ENCODE measurements around the gene S1PR3. TPM values are rescaled to one million over a fixed set of nuclear protein-coding genes. Genes with fewer than 3 reads are reported as not detected.

The S1PR3 gene
- total RNA-seq, 2 experiments from 2014 or later, result 0.06 TPM; not detected in 1

DNA sequence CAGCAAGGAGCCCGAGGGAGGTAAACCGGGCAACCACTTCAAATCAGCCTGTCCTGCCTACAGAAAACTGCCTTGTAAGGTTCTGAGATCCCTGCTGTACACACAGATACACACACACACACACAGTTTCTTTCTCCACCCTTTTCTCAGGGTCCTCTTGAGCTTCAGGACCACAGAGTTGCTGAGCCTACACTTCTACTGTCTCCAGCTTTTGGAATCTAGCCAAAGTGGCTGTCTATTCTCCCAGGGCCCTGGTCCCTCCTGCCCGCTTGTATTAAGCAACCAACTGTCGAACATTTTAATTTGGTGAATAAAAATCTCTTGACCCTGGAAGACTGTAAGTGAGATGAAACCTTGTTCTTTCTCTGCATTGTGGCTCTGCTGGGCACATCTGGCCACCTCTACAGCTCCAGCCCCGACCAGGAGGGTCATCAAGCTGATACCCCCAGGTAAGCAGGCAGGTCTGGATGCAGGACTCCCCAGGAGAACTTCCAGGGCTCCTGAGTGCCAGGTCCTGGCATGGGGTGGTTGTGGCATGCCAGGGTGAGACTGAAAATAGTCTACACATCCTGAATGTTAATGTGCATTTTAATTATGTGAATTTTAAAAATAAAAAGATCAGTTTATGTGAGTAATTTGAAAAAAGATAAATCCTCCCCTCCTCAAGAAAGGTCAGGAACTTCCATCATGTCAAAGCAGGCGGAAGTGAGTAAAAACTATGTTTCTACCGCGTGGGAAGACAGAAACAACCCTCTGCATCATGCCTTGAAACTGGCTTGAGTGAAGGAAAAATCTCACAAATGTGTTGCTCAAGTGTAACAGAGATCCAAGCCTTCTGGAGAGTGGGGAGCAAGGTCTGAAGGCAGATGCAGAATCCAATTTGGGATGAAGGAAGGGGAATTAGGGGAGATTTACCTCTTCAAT, 15.0 kb upstream of the S1PR3 start:
- Mint-ChIP-seq H3K9me3 (no peaks in the 10 kb centered on the region), H3K27ac (no peak overlapping the region), H3K4me3 (no peak overlapping the region), H3K4me1 (no peaks in the 10 kb centered on the region), H3K36me3 (no peaks in the 10 kb centered on the region), H3K27me3 (peaks cover 3% of the 10 kb centered on the region)
- no peak for ATAC-seq (ENCODE audit: low read depth)
- DNase-seq, result no peak
- POLR2A ChIA-PET, result no interaction called here

DNA sequence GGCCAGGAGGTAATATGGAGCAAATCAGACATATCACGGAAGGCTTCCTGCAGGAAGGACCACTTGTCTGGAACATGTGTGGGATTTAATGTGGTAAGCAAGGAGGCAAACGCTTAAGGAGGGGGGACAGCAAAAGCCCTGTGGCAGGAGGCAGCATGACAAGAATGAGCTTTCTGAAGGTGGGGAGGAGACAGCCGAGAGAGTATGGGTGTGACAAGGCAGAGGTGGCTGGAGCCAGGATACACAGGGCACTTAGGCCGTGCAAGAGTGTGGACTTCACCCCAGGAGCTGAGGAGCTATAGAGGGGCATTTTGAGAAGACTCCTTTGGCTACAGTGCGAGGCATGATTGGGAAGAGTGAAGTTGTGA, 14.4 kb upstream of the S1PR3 start:
- Mint-ChIP-seq H3K27ac (no peak overlapping the region), H3K36me3 (no peaks in the 10 kb centered on the region), H3K9me3 (no peaks in the 10 kb centered on the region), H3K27me3 (peaks cover 3% of the 10 kb centered on the region), H3K4me3 (no peak overlapping the region), H3K4me1 (no peaks in the 10 kb centered on the region)
- DNase-seq (no peak), ATAC-seq (ENCODE audit: low read depth) (no peak)
- POLR2A ChIA-PET, result no interaction called here

DNA sequence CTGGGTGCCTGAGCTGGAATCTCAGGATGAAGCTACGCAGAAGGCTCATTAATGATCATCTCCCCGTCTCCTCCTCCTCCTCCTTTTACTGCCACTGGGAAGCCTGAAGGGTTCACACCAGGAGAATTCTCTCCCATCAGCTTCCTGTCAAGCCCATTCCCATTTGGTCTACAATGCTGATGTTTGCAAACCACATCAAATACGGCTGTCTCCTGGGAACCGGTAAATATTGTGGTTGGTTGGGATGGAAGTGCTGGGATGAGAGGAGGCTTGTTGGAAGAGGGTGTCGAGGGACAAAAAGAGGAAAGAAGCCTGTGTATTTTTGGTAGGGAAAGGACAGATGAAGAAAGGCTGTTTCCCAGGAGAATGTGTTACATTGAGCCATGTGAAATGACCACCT, 13.2 kb upstream of the S1PR3 start:
- Mint-ChIP-seq H3K27me3 (peaks cover 5% of the 10 kb centered on the region), H3K4me3 (no peak overlapping the region), H3K36me3 (no peaks in the 10 kb centered on the region), H3K27ac (no peak overlapping the region), H3K9me3 (no peaks in the 10 kb centered on the region), H3K4me1 (no peaks in the 10 kb centered on the region)
- ATAC-seq (ENCODE audit: low read depth) (no peak), DNase-seq (no peak)
- POLR2A ChIA-PET, result no interaction called here

DNA sequence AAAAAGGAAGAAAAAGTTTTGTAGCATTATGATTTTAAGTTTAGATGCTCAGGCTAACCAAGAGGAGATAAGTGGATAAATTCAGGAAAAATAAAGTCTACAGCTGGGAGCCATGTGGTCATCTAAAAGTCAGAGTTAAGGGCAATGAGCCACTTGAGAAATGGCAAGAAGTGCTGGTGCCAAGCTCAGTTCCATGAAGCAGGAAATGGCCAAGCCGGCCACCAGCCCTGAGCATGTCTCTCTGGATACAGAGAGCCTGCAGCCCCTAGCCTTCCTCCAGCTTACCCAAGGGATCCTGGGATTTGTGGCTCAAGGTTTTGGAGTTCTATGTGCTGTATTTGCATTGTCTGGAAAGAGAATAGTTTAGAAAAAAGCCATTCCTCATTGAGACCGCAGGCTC, 12.2 kb upstream of the S1PR3 start:
- DNase-seq, result no peak
- Mint-ChIP-seq H3K9me3 (no peaks in the 10 kb centered on the region), H3K4me3 (no peak overlapping the region), H3K4me1 (no peaks in the 10 kb centered on the region), H3K36me3 (no peaks in the 10 kb centered on the region), H3K27me3 (peaks cover 5% of the 10 kb centered on the region), H3K27ac (no peak overlapping the region)
- ATAC-seq (ENCODE audit: low read depth), result no peak
- POLR2A ChIA-PET, result no interaction called here

DNA sequence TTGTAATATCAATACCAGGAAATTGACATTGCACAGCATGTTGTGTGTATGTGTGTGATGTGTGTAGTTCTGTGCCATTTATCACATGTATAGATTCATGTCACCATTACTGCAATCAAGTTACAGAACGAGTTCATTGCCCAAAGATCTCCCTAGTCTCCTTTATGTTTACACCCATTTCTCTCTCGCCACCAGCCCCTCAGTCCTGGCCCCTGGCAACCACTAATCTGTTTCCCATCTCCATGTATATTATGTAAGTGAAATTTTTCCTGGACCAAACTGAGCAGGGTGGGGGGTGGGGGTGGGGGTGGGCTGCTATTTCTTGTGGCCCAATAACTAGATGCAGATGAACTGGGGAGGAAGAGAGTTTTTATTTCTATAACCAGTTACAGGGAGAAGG, 11.5 kb upstream of the S1PR3 start:
- H3K9me3 Mint-ChIP-seq, result no peaks in the 10 kb centered on the region
- H3K27me3 Mint-ChIP-seq, result peaks cover 5% of the 10 kb centered on the region
- POLR2A ChIA-PET, result no interaction called here
- DNase-seq, result no peak
- no peaks in the 10 kb centered on the region for H3K36me3 Mint-ChIP-seq
- H3K4me3 Mint-ChIP-seq, result no peak overlapping the region
- no peak for ATAC-seq (ENCODE audit: low read depth)
- no peaks in the 10 kb centered on the region for H3K4me1 Mint-ChIP-seq
- H3K27ac Mint-ChIP-seq, result no peak overlapping the region

DNA sequence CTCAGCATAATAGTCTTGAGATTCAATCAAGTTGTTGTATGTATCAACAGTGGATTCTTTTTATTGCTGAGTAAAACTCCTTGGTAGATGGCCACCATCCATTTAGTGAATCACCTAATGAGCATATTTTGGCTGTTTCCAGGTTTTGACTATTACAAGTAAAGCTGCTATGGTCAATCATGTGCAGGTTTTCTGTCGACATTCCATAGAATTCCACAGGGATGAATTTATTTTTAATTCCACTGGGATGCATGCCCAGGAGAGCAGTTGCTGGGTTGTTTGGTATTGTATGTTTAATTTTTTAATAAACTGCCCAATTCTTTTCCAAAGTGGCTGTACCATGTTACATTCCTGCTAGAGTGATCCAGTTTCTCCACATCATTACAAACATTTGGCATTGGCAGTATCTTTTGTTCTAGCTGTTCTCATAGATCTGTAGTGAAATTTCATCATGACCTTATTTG, 10.5 kb upstream of the S1PR3 start:
- DNase-seq, result no peak
- peaks cover 5% of the 10 kb centered on the region for H3K27me3 Mint-ChIP-seq
- no peaks in the 10 kb centered on the region for H3K9me3 Mint-ChIP-seq
- no peaks in the 10 kb centered on the region for H3K36me3 Mint-ChIP-seq
- POLR2A ChIA-PET, result no interaction called here
- H3K4me1 Mint-ChIP-seq, result no peaks in the 10 kb centered on the region
- no peak overlapping the region for H3K27ac Mint-ChIP-seq
- ATAC-seq (ENCODE audit: low read depth), result no peak
- H3K4me3 Mint-ChIP-seq, result no peak overlapping the region

DNA sequence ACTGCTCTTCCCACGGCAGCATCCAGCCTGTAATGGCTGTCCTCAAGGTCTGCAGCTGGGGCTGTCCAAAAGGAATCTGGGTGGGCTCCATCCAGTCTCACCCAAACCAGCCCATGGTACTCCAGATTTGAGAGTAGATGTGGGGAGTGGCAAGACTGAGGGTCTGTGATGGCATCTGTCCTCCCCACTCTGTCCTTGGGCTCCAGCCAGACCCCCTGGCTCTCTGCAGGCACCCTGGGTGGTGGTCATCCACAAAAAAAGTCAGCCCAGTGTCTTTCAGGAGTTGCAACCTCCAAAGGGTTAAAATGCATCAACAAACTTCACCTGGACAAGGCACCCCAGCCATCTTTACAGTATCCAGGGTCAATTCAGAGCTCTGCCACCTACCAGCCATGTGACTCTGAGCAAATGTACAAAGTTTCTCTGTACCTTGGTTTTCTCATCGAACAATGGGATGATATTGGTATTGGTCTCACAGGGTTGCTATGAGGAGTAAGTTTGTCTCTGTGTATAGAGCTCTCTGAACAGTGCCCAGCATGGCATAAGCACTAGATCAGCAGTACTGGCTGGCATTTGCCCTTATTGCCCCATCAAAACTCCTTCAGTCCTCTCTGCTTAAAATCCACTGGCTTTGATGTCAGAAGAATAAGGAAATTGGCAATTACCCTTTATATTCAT, 7.3 kb upstream of the S1PR3 start:
- no peak for ATAC-seq (ENCODE audit: low read depth)
- DNase-seq, result no peak
- POLR2A ChIA-PET, result no interaction called here
- no peaks in the 10 kb centered on the region for H3K36me3 Mint-ChIP-seq
- H3K9me3 Mint-ChIP-seq, result no peaks in the 10 kb centered on the region
- peaks cover 2% of the 10 kb centered on the region for H3K4me1 Mint-ChIP-seq
- peaks cover 8% of the 10 kb centered on the region for H3K27me3 Mint-ChIP-seq
- H3K27ac Mint-ChIP-seq, result no peak overlapping the region
- no peak overlapping the region for H3K4me3 Mint-ChIP-seq

DNA sequence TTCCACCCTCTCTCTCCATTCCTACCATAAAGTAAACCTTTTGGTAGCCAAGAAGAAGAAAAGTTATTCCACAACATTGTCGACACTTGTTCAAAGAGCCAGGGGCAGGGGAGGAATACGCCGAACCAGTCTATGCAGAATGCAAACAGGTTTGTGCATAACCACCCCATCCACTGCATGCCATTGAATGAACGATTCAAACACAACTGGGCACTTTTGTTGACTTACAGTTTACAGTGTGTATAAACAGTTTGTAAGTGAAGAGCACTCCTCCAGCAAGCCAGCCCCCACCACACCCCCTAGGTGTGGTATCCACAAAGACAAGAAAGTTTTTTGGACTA, 6.8 kb upstream of the S1PR3 start:
- H3K27ac Mint-ChIP-seq, result no peak overlapping the region
- H3K36me3 Mint-ChIP-seq, result no peaks in the 10 kb centered on the region
- ATAC-seq (ENCODE audit: low read depth) (no peak), DNase-seq (no peak)
- no peak overlapping the region for H3K4me3 Mint-ChIP-seq
- POLR2A ChIA-PET, result no interaction called here
- H3K27me3 Mint-ChIP-seq, result peaks cover 8% of the 10 kb centered on the region
- no peaks in the 10 kb centered on the region for H3K9me3 Mint-ChIP-seq
- H3K4me1 Mint-ChIP-seq, result peaks cover 7% of the 10 kb centered on the region

DNA sequence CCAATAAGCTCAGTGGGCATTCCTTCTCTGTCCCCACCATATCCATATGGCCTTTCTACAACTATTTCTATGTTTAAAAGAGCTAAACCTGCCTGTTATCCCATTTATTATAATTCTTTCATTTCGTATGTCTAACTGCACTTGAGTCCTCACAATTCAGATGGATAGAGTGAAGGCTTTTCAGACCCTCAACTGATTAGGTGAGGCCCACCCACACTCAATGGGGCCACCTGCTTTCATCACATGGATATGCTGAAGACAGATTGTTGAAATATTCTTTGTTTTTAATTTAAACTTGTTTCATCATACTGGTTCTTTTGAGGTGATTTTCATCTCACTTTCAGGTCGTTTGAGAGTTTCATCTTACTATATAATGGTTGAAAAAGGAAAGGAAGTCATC, 5.7 kb upstream of the S1PR3 start:
- POLR2A ChIA-PET, result no interaction called here
- H3K4me1 Mint-ChIP-seq, result peaks cover 10% of the 10 kb centered on the region
- DNase-seq, result no peak
- H3K36me3 Mint-ChIP-seq, result no peaks in the 10 kb centered on the region
- no peak for ATAC-seq (ENCODE audit: low read depth)
- peaks cover 11% of the 10 kb centered on the region for H3K27me3 Mint-ChIP-seq
- H3K4me3 Mint-ChIP-seq, result no peak overlapping the region
- H3K27ac Mint-ChIP-seq, result no peak overlapping the region
- no peaks in the 10 kb centered on the region for H3K9me3 Mint-ChIP-seq

DNA sequence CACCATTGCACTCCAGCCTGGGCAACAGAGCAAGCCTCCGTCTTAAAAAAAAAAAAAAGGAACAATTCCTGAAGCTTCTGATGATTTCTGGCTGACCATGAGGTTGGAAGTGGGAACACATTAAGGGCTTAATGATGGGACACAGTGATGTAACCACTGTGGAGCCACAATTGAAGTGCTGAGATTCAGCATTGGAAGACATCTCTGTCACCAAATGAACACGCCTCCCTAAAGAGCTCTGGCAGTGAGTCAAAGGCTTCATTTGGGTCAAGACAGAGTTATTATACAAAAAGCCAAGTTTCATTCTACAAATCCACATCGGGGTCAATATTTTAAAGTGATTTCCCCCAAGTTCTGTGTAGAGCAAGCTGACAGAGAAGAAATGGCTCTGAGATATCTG, 4.5 kb upstream of the S1PR3 start:
- ATAC-seq (ENCODE audit: low read depth) (no peak), DNase-seq (no peak)
- POLR2A ChIA-PET, result no interaction called here
- peaks cover 15% of the 10 kb centered on the region for H3K27me3 Mint-ChIP-seq
- no peak overlapping the region for H3K27ac Mint-ChIP-seq
- H3K4me3 Mint-ChIP-seq, result no peak overlapping the region
- no peaks in the 10 kb centered on the region for H3K9me3 Mint-ChIP-seq
- no peaks in the 10 kb centered on the region for H3K36me3 Mint-ChIP-seq
- H3K4me1 Mint-ChIP-seq, result peaks cover 12% of the 10 kb centered on the region

DNA sequence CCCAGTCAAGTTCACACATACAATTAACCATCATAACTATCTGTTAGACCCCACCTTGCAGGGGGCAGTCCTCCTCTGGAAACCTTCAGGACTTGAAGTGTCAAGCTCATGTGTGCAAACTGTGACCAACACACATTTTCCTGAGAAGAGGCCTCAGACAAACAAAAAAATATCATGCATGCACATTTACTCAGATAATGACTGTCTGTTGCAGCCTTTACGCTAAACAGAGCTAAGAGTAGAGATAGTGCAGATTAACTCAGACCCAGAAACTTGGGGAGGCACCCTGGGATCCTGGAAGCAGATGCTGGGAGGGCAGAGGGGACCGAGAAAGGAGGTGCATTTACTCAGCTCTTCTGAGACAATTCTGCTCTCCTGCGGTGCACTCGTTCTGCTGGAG, 3.6 kb upstream of the S1PR3 start:
- POLR2A ChIA-PET, result no interaction called here
- Mint-ChIP-seq H3K4me1 (peaks cover 15% of the 10 kb centered on the region), H3K9me3 (no peaks in the 10 kb centered on the region), H3K27me3 (peaks cover 21% of the 10 kb centered on the region), H3K4me3 (no peak overlapping the region), H3K27ac (no peak overlapping the region), H3K36me3 (no peaks in the 10 kb centered on the region)
- no peak for ATAC-seq (ENCODE audit: low read depth)
- no peak for DNase-seq

DNA sequence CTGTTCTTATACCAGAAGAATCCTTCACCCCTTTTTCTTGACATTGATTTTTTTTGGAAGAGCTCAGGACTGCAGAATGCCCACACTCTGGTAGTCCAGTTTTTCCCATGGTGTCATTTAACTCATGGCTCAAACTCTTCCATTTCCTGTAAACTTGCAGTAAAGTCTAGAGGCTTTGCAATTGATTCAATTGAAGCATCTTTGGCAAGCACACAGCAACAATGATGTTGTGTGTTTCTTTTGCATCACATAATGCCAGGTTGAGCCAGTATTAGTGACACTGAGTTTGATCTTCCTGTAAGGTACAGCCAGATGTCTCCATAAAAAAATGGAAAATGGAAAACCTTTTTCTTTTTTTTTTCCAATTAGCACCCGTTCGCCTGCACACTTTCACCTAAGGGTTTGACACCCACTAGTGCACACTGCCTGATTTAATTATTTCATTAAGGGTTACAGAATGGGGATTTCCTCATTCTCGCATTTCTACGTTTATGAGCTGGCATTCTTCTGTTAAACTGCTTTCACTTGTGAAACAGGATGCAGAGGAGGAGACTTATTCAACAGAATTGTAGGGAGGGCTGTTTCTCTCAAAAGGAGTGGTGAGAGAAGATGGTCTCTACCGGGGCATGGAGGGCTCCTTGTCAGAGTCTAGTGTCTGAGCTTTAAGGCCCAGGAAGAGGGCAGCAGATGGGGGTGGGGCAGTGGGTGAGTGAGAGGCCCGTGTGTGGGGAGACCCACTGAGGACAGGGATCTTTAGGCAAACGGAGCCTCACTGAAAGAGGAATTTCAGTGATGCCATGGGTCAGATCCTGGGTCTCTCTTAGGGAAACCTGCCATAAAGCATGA, 2.2 kb upstream of the S1PR3 start:
- Mint-ChIP-seq H3K9me3 (no peaks in the 10 kb centered on the region), H3K36me3 (no peaks in the 10 kb centered on the region), H3K27me3 (peaks cover 30% of the 10 kb centered on the region), H3K4me3 (peak overlapping the region; percentile 44), H3K27ac (peak overlapping the region; percentile 10), H3K4me1 (peaks cover 15% of the 10 kb centered on the region)
- ATAC-seq (ENCODE audit: low read depth) (peak; percentile 76), DNase-seq (no peak)
- POLR2A ChIA-PET, result no interaction called here

DNA sequence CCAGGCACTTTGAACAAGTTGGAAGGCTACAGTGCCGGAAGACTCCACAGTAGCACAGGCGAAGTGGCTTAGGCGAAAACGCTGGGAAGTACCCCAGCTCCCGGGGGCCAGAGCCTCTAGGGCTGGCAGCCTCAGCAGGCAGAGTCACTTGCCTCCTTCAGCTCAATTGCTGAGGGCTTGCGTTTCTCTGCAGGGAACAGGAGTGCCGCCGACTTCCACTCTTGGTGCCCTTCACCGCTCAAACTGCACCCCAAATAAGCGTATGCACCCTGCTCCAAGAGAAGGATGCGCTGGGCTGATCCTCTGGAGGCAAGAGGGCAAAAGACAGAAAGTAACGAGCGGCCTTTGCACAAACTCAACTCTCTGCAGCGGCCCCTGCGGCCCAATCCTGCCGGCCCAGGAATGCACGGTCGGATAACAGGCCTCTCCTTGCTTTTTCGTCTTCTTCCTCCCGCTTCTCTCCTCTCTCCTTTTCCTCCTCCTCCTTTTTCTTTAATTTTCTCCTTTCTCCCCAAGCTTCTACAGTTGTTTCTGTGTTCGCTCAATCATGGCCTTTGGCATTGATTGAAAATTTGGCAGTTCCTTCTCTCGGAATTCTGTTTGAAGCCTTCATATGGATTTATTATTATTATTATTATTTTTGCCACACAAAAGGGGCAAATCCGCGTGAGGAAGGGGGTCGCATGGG, 1.1 kb upstream of the S1PR3 start:
- H3K27me3 Mint-ChIP-seq, result peaks cover 35% of the 10 kb centered on the region
- no peak overlapping the region for H3K27ac Mint-ChIP-seq
- DNase-seq, result no peak
- POLR2A ChIA-PET, result no interaction called here
- no peak for ATAC-seq (ENCODE audit: low read depth)
- no peak overlapping the region for H3K4me3 Mint-ChIP-seq
- H3K36me3 Mint-ChIP-seq, result no peaks in the 10 kb centered on the region
- H3K9me3 Mint-ChIP-seq, result no peaks in the 10 kb centered on the region
- peaks cover 15% of the 10 kb centered on the region for H3K4me1 Mint-ChIP-seq
